ENCODE data around the gene CDK7.

CDK7 gene

DNA sequence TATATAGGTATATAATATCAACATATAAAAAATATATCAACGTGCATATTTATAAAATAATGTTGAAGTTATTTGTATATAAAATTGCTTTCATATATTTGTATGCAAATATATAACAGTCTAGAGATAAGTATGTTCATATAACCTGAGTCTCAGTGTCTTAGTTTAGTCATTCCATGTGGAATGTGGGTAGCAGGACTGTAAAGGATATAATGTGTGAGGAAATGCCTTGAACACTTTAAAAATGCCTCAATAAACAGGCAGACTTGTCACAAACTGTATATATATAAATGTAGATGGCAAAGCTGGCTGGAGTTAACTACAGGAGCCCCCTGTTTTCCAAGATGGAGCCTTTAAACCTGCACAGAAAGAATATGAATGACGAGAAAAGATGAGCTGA lies 49.5 kb downstream of the CDK7 start:
- H3K18ac ChIP-seq (ENCODE audit: low read depth in 1 of 2, low read length in 2 of 2): no peak overlapping the region
- 88% methylated on average over 1 of the region's 2 CpGs for WGBS
- H4K91ac ChIP-seq (ENCODE audit: low read length): no peak overlapping the region
- H3K4me2 ChIP-seq (ENCODE audit: low read length, poor library complexity, severe bottlenecking): no peak overlapping the region
- H3K4ac ChIP-seq (ENCODE audit: low read depth in 1 of 2, low read length in 2 of 2): no peak overlapping the region
- peak; percentile 7 for DNase-seq
- no peak overlapping the region for H2BK5ac ChIP-seq (ENCODE audit: low read depth, low read length, poor library complexity, severe bottlenecking)
- no peak overlapping the region for H2BK15ac ChIP-seq (ENCODE audit: low read depth, poor library complexity, severe bottlenecking)
- H3K9me3 ChIP-seq (ENCODE audit: control insufficient read depth, low read length): no peaks in the 10 kb centered on the region
- no peak overlapping the region for H2BK12ac ChIP-seq (ENCODE audit: low read length in 2 of 2)
- no peak overlapping the region for H3K14ac ChIP-seq (ENCODE audit: low read length in 2 of 2)
- H3K4me3 ChIP-seq (ENCODE audit: insufficient read depth in 1 of 2, low read depth in 1 of 2, low read length in 2 of 2): no peak overlapping the region
- H3K36me3 ChIP-seq (ENCODE audit: control insufficient read depth in 1 of 2, insufficient read depth in 2 of 2, low read depth in 1 of 2, low read length in 2 of 2): peaks cover 13 to 45% of the 10 kb centered on the region in 2 experiments
- H3K27ac ChIP-seq (ENCODE audit: low read length, poor library complexity, severe bottlenecking): peak overlapping the region; percentile 53
- no peak overlapping the region for H3K23ac ChIP-seq (ENCODE audit: low read length in 2 of 2)
- H3K4me1 ChIP-seq (ENCODE audit: control insufficient read depth, insufficient read depth, low read depth, low read length): peaks cover 10% of the 10 kb centered on the region
- H3K79me1 ChIP-seq (replicated peaks; ENCODE audit: low read length, poor library complexity, severe bottlenecking): peaks cover 8% of the 10 kb centered on the region
- H4K8ac ChIP-seq (ENCODE audit: low read length): no peak overlapping the region
- no peak overlapping the region for H2BK120ac ChIP-seq (ENCODE audit: low read depth, low read length)
- H3K9ac ChIP-seq (ENCODE audit: low read length): no peak overlapping the region
- no peak overlapping the region for H2AFZ ChIP-seq (ENCODE audit: low read depth, low read length)
- no peak overlapping the region for H2AK5ac ChIP-seq (ENCODE audit: low read length, severe bottlenecking)
- no peaks in the 10 kb centered on the region for H3K27me3 ChIP-seq (ENCODE audit: control insufficient read depth in 1 of 2, insufficient read depth in 1 of 2, low read length in 2 of 2)

DNA sequence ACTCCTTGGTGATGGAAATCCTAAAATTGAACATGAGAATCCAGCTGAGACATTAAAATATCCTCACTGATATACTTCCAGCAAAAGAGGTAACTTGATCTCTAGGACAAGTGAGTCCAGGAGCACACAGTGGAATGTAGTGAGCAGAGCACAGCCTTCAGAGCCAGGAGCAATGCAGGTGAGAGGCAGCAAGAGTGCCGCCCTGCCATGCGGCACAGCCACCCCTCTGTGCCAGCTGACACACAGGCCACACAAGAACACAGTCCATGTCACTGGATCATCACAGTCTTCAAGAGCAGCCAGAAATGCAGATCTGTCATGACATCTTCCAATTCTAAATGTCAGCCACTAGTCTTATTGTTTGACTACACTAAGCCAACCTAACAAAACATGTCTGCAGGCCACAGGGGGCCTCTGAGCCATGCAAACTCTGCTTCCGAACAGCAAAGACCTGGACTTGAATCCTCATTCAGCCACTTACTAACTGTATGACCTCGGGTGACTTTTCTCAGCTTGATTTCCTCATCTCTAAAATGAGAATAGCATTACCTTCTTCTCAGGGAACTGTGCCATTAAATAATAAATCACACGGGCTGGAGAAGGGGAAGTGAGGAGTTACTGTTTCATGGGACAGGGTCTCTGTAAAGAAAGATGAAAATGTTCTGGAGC lies 50.9 kb downstream of the CDK7 start:
- Histone ChIP-seq H2BK12ac (ENCODE audit: low read length in 2 of 2) (no peak overlapping the region), H3K9me3 (ENCODE audit: control insufficient read depth, low read length) (no peaks in the 10 kb centered on the region), H2BK120ac (ENCODE audit: low read depth, low read length) (no peak overlapping the region), H2BK5ac (ENCODE audit: low read depth, low read length, poor library complexity, severe bottlenecking) (no peak overlapping the region), H3K27me3 (ENCODE audit: control insufficient read depth in 1 of 2, insufficient read depth in 1 of 2, low read length in 2 of 2) (no peaks in the 10 kb centered on the region), H3K4ac (ENCODE audit: low read depth in 1 of 2, low read length in 2 of 2) (peak overlapping the region in 1 of 2 experiments; percentile 50), H3K4me1 (ENCODE audit: control insufficient read depth, insufficient read depth, low read depth, low read length) (peaks cover 8% of the 10 kb centered on the region), H3K18ac (ENCODE audit: low read depth in 1 of 2, low read length in 2 of 2) (no peak overlapping the region), H3K23ac (ENCODE audit: low read length in 2 of 2) (no peak overlapping the region), H3K27ac (ENCODE audit: low read length, poor library complexity, severe bottlenecking) (peak overlapping the region; percentile 89), H3K4me2 (ENCODE audit: low read length, poor library complexity, severe bottlenecking) (no peak overlapping the region), H2AFZ (ENCODE audit: low read depth, low read length) (no peak overlapping the region), H4K91ac (ENCODE audit: low read length) (no peak overlapping the region), H2AK5ac (ENCODE audit: low read length, severe bottlenecking) (peak overlapping the region; percentile 29), H3K36me3 (ENCODE audit: control insufficient read depth in 1 of 2, insufficient read depth in 2 of 2, low read depth in 1 of 2, low read length in 2 of 2) (peaks cover 7 to 32% of the 10 kb centered on the region in 2 experiments), H3K14ac (ENCODE audit: low read length in 2 of 2) (peak overlapping the region in 1 of 2 experiments; percentile 18), H4K8ac (ENCODE audit: low read length) (no peak overlapping the region), H3K4me3 (ENCODE audit: insufficient read depth in 1 of 2, low read depth in 1 of 2, low read length in 2 of 2) (no peak overlapping the region), H3K79me1 (replicated peaks; ENCODE audit: low read length, poor library complexity, severe bottlenecking) (peaks cover 3% of the 10 kb centered on the region), H2BK15ac (ENCODE audit: low read depth, poor library complexity, severe bottlenecking) (no peak overlapping the region), H3K9ac (ENCODE audit: low read length) (no peak overlapping the region)
- DNase-seq: no peak
- WGBS: 97% methylated on average over 4 of the region's 5 CpGs

DNA sequence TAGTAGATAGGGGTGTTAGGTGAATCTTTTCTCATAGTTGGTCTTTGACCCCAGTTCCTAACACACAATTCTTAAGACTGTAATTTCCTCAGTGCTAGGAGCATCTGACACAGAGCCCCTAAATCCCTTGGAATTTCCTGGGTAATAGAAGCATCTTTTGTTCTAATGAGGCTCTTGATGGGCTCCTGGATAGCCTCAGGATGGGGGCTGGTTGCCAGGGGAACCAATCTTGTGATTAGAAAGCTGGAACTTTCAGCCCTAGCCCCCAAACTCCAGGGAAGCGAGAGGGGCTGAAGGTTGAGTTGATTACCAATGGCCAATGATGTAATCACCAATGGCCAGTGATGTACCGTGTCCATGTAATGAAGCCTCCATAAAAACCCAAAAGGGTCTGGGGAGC lies 53.4 kb downstream of the CDK7 start:
- Histone ChIP-seq H2BK15ac (ENCODE audit: low read depth, poor library complexity, severe bottlenecking) (no peak overlapping the region), H3K4me2 (ENCODE audit: low read length, poor library complexity, severe bottlenecking) (no peak overlapping the region), H4K91ac (ENCODE audit: low read length) (no peak overlapping the region), H3K36me3 (ENCODE audit: control insufficient read depth in 1 of 2, insufficient read depth in 2 of 2, low read depth in 1 of 2, low read length in 2 of 2) (peaks cover 3 to 19% of the 10 kb centered on the region in 2 experiments), H3K4ac (ENCODE audit: low read depth in 1 of 2, low read length in 2 of 2) (no peak overlapping the region), H2BK12ac (ENCODE audit: low read length in 2 of 2) (no peak overlapping the region), H3K79me1 (replicated peaks; ENCODE audit: low read length, poor library complexity, severe bottlenecking) (peaks cover 1% of the 10 kb centered on the region), H3K9ac (ENCODE audit: low read length) (no peak overlapping the region), H3K27me3 (ENCODE audit: control insufficient read depth in 1 of 2, insufficient read depth in 1 of 2, low read length in 2 of 2) (no peaks in the 10 kb centered on the region), H3K4me1 (ENCODE audit: control insufficient read depth, insufficient read depth, low read depth, low read length) (peaks cover 8% of the 10 kb centered on the region), H3K18ac (ENCODE audit: low read depth in 1 of 2, low read length in 2 of 2) (no peak overlapping the region), H2BK5ac (ENCODE audit: low read depth, low read length, poor library complexity, severe bottlenecking) (no peak overlapping the region), H3K9me3 (ENCODE audit: control insufficient read depth, low read length) (no peaks in the 10 kb centered on the region), H3K14ac (ENCODE audit: low read length in 2 of 2) (no peak overlapping the region), H2AFZ (ENCODE audit: low read depth, low read length) (no peak overlapping the region), H2BK120ac (ENCODE audit: low read depth, low read length) (no peak overlapping the region), H3K23ac (ENCODE audit: low read length in 2 of 2) (no peak overlapping the region), H4K8ac (ENCODE audit: low read length) (no peak overlapping the region), H3K27ac (ENCODE audit: low read length, poor library complexity, severe bottlenecking) (no peak overlapping the region), H3K4me3 (ENCODE audit: insufficient read depth in 1 of 2, low read depth in 1 of 2, low read length in 2 of 2) (no peak overlapping the region), H2AK5ac (ENCODE audit: low read length, severe bottlenecking) (no peak overlapping the region)
- DNase-seq: no peak
- 89% methylated on average over 2 of the region's 2 CpGs for WGBS

DNA sequence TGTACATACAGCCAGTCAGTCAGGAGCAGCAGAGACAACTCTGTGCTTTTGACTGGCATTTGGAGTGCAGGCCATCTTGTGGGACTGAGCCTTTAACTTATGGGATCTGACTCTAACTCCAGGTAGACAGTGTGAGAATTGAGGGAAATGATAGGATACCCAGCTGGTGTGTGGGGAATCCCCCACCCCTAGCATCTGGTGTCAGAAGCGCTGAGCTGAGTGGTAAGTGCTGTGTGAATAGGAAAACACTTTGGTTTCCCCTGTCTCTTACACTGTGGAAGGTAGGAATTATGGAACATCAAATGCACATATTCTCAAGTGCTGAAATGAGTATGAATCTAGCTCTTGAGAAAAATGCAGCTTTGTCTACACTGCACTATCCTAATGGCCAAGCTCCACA lies 54.0 kb downstream of the CDK7 start:
- no peaks in the 10 kb centered on the region for H3K9me3 ChIP-seq (ENCODE audit: control insufficient read depth, low read length)
- peaks cover 1% of the 10 kb centered on the region for H3K79me1 ChIP-seq (replicated peaks; ENCODE audit: low read length, poor library complexity, severe bottlenecking)
- H3K23ac ChIP-seq (ENCODE audit: low read length in 2 of 2): no peak overlapping the region
- no peak overlapping the region for H3K9ac ChIP-seq (ENCODE audit: low read length)
- H4K8ac ChIP-seq (ENCODE audit: low read length): no peak overlapping the region
- no peak overlapping the region for H2BK5ac ChIP-seq (ENCODE audit: low read depth, low read length, poor library complexity, severe bottlenecking)
- H3K14ac ChIP-seq (ENCODE audit: low read length in 2 of 2): no peak overlapping the region
- no peak overlapping the region for H3K4me3 ChIP-seq (ENCODE audit: insufficient read depth in 1 of 2, low read depth in 1 of 2, low read length in 2 of 2)
- no peak overlapping the region for H3K4ac ChIP-seq (ENCODE audit: low read depth in 1 of 2, low read length in 2 of 2)
- no peak overlapping the region for H4K91ac ChIP-seq (ENCODE audit: low read length)
- no peak overlapping the region for H2AK5ac ChIP-seq (ENCODE audit: low read length, severe bottlenecking)
- H2BK12ac ChIP-seq (ENCODE audit: low read length in 2 of 2): no peak overlapping the region
- no peak overlapping the region for H2BK15ac ChIP-seq (ENCODE audit: low read depth, poor library complexity, severe bottlenecking)
- H3K27ac ChIP-seq (ENCODE audit: low read length, poor library complexity, severe bottlenecking): no peak overlapping the region
- no peak overlapping the region for H2AFZ ChIP-seq (ENCODE audit: low read depth, low read length)
- DNase-seq: no peak
- no peak overlapping the region for H2BK120ac ChIP-seq (ENCODE audit: low read depth, low read length)
- no peaks in the 10 kb centered on the region for H3K27me3 ChIP-seq (ENCODE audit: control insufficient read depth in 1 of 2, insufficient read depth in 1 of 2, low read length in 2 of 2)
- H3K18ac ChIP-seq (ENCODE audit: low read depth in 1 of 2, low read length in 2 of 2): no peak overlapping the region
- H3K36me3 ChIP-seq (ENCODE audit: control insufficient read depth in 1 of 2, insufficient read depth in 2 of 2, low read depth in 1 of 2, low read length in 2 of 2): peaks cover 0 to 19% of the 10 kb centered on the region in 2 experiments
- peaks cover 5% of the 10 kb centered on the region for H3K4me1 ChIP-seq (ENCODE audit: control insufficient read depth, insufficient read depth, low read depth, low read length)
- H3K4me2 ChIP-seq (ENCODE audit: low read length, poor library complexity, severe bottlenecking): no peak overlapping the region
- 100% methylated on average over 1 of the region's 1 CpG for WGBS
